Measurements from ENCODE around the gene GLUD1.
"Not testable (repeated sequence)": the region's sequence is repeated elsewhere in the genome, so short reads cannot be mapped to it uniquely, and the experiment has no call there.

Gene GLUD1

DNA sequence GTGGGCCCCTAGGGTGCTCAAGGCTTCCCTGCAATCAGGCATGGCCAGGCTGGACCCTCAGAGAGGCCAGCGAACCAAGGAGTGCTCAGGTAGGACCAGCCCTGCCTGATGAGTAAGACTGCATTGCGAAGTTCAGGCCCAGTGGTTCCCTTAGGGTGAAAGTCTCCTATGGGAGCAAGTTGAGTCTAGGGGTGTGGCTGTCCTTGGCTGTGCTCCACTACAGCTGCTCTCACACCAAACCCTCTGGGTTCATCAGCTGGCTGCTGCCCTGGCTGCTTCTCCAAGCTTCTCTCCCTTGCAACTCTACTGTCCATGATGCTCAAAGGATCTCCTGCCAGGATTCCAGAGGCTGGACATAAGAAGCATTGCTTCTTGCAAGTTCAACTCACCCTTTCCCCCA lies 55.9 kb downstream of the GLUD1 start:
- no peak for TF ChIP-seq CREB1 (IDR thresholded peaks at IDR 0.05; ENCODE audit: low read depth)
- TF ChIP-seq TAF1 (IDR thresholded peaks at IDR 0.05; ENCODE audit: low read depth), result no peak
- TF ChIP-seq, protein P1, sequence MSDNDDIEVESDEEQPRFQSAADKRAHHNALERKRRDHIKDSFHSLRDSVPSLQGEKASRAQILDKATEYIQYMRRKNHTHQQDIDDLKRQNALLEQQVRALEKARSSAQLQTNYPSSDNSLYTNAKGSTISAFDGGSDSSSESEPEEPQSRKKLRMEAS (IDR thresholded peaks at IDR 0.05), result no peak
- TF ChIP-seq EP300 (IDR thresholded peaks at IDR 0.05; ENCODE audit: borderline replicate concordance), result no peak
- no peak for TF ChIP-seq YY1 (IDR thresholded peaks at IDR 0.05; ENCODE audit: low read depth)
- TF ChIP-seq RAD21 (IDR thresholded peaks at IDR 0.05; ENCODE audit: low read depth), result no peak
- no peak for TF ChIP-seq TCF12 (IDR thresholded peaks at IDR 0.05; ENCODE audit: low read depth)
- TF ChIP-seq NFIC (IDR thresholded peaks at IDR 0.05), result no peak
- TF ChIP-seq FOXM1 (IDR thresholded peaks at IDR 0.05; ENCODE audit: borderline replicate concordance, low read depth), result no peak
- TF ChIP-seq CEBPB (IDR thresholded peaks at IDR 0.05), result no peak
- TF ChIP-seq, protein P2, sequence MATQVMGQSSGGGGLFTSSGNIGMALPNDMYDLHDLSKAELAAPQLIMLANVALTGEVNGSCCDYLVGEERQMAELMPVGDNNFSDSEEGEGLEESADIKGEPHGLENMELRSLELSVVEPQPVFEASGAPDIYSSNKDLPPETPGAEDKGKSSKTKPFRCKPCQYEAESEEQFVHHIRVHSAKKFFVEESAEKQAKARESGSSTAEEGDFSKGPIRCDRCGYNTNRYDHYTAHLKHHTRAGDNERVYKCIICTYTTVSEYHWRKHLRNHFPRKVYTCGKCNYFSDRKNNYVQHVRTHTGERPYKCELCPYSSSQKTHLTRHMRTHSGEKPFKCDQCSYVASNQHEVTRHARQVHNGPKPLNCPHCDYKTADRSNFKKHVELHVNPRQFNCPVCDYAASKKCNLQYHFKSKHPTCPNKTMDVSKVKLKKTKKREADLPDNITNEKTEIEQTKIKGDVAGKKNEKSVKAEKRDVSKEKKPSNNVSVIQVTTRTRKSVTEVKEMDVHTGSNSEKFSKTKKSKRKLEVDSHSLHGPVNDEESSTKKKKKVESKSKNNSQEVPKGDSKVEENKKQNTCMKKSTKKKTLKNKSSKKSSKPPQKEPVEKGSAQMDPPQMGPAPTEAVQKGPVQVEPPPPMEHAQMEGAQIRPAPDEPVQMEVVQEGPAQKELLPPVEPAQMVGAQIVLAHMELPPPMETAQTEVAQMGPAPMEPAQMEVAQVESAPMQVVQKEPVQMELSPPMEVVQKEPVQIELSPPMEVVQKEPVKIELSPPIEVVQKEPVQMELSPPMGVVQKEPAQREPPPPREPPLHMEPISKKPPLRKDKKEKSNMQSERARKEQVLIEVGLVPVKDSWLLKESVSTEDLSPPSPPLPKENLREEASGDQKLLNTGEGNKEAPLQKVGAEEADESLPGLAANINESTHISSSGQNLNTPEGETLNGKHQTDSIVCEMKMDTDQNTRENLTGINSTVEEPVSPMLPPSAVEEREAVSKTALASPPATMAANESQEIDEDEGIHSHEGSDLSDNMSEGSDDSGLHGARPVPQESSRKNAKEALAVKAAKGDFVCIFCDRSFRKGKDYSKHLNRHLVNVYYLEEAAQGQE (IDR thresholded peaks at IDR 0.05; ENCODE audit: low read depth), result no peak
- TF ChIP-seq, protein P3, sequence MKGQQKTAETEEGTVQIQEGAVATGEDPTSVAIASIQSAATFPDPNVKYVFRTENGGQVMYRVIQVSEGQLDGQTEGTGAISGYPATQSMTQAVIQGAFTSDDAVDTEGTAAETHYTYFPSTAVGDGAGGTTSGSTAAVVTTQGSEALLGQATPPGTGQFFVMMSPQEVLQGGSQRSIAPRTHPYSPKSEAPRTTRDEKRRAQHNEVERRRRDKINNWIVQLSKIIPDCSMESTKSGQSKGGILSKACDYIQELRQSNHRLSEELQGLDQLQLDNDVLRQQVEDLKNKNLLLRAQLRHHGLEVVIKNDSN (IDR thresholded peaks at IDR 0.05), result no peak
- TF ChIP-seq EGR1 (IDR thresholded peaks at IDR 0.05), result no peak
- TF ChIP-seq TEAD4 (IDR thresholded peaks at IDR 0.05), result no peak
- no peak for TF ChIP-seq ZBTB7A (IDR thresholded peaks at IDR 0.05; ENCODE audit: low read depth)

DNA sequence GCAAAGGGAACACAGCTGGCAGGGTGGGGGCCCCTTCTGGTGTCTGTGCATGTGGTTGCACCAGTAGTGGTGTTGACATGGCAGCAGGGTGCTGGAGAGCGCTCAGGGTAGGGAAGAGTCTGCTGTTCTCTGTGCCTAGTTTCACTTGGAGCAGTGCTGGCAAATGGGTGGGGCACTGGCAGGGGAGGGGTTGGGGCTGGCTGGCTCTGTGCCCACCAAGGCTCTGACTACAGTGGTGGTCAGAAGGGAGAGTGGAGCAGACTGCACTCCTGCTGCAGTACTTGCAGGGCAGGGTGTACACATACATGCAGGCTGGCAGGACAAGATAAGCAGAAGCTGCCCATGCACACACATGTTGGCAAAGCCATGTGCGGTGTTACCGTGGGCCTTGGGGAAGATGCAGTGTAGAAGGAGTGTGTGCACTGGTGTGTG lies 56.3 kb downstream of the GLUD1 start:
- TF ChIP-seq, protein P1 (IDR thresholded peaks at IDR 0.05), result no peak
- TF ChIP-seq YY1 (IDR thresholded peaks at IDR 0.05; ENCODE audit: low read depth) (no peak), NFIC (IDR thresholded peaks at IDR 0.05) (0 out of 2 replicates have a peak, but pooled peaks have one; percentile 25), CREB1 (IDR thresholded peaks at IDR 0.05; ENCODE audit: low read depth) (no peak)

DNA sequence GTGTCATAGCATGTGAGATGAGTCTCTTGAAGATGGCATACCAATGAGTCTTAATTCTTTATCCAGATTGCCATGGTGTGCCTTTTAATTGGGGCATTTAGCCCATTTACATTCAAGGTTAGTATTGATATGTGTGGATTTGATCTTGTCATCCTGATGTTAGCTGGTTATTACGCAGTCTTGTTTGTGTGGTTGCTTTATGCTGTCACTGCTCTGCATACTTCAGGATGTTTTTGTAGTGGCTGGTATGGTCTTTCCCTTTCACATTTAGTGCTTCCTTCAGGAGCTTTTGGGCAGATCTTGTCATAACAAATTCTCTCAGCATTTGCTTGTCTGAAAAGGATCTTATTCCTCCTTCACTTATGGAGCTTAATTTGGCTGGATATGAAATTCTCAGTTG lies 58.0 kb downstream of the GLUD1 start:
- no peak for TF ChIP-seq RAD21 (IDR thresholded peaks at IDR 0.05; ENCODE audit: low read depth)
- TF ChIP-seq NFIC (IDR thresholded peaks at IDR 0.05), result no peak

DNA sequence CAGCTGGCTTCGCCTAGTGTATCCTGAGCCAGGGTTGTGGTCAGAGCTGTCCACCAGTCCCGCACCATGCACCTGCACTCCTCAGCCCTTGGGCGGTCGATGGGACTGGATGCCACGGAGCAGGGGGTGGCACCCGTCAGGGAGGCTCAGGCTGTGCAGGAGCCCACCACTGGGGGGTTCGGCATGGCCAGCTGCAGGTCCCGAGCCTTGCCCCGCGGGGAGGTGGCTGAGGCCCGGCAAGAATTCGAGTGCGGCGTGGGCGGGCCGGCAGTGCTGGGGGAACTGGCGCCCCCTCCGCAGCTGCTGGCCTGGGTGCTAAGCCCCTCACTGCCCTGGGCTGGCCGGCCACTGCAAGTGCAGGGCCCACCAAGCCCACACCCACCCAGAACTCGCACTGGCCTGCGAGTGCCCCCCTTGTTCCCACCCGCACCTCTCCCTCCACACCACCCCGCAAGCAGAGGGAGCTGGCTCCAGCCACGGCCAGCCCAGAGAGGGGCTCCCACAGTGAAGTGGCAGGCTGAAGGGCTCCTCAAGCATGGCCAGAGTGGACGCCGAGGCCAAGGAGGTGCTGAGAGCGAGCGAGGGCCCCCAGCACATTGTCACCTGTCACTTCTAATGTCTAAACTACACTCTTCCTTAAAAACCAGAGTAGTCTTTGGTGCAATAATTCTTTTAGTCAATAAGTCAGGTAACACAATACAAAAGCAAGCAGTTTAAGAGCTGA lies 63.6 kb downstream of the GLUD1 start:
- TF ChIP-seq YY1 (IDR thresholded peaks at IDR 0.05; ENCODE audit: low read depth), result no peak

DNA sequence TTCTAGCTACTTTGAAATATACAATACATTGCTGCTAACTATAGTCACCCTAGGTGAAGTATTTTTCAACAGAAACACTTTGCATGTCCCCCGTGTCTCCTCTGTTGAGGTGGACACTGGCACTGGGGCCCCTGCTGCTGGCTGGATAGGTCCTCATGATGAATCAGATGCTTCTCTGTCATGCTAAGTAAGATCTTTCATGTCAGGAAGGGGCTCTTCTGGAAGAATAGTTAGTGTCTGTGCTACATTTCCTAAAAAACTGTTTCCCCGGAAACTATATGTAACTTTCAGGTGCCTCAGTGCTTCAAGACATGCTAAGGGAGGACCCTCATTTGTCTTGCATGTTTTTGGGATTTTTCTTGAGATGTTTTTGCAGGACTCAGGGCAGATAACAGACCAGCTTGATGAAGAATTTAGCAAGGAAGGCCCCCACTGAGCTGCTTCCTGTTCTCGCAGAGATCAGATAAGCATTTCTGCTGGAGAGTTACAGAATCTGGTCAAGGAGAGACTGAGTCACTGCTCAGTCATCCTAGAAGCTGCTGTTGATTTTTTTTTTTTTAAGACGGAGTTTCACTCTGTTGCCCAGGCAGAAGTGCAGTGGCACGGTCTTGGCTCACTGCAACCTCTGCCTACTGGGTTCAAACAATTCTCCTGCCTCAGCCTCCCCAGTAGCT lies 69.2 kb downstream of the GLUD1 start:
- TF ChIP-seq EP300 (IDR thresholded peaks at IDR 0.05; ENCODE audit: borderline replicate concordance), result peak; percentile 27; the same call in 1 of the 2 replicates
- peak; percentile 39; the same call in 1 of the 2 replicates for TF ChIP-seq TEAD4 (IDR thresholded peaks at IDR 0.05)

DNA sequence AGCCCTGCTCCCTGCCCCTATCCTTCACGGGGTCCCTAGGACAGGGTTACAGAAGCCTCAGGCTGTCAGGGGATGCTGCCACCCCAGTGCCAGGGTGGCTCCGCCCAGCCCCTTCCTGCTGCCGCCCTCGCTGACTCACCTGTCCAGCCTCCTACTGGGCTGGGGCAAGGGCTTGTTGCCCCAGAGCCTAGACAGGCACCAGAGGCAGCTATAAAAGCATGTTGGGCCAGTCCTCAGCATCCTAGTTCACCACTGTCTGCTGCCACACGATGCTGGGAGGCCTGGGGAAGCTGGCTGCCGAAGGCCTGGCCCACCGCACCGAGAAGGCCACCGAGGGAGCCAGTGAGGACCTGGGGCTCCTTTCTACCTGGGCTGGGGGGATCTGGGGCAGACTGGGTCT lies 74.6 kb downstream of the GLUD1 start, which contains the start of gene FAM25A:
Gene FAM25A, plus strand, starts transcription at position 239 of the 400 bp plus-strand sequence. Its CDS starts 31 bp downstream, at position 270.
- not testable (repeated sequence) for TF ChIP-seq NFIC (IDR thresholded peaks at IDR 0.05); CREB1 (IDR thresholded peaks at IDR 0.05; ENCODE audit: low read depth); YY1 (IDR thresholded peaks at IDR 0.05; ENCODE audit: low read depth)

DNA sequence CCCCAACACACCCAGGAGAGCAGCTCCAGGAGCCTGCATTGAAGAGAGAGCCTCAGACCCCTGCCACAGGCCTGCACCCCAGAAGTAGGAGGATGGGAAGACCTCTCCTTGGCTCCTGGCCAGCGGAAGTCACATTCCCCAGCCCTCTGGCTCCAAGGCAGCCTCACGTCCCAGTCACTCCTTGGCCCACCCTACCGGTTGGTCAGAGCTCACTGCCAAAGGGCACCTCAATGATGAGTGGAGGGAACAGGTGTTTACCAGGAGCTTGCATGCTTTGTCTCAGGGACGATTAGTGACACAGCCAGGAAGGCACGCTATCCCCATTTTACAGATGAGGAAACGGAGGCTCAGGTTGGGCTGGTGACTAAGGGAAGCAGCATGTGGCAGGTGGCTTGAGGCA lies 75.6 kb downstream of the GLUD1 start:
- 0 out of 2 replicates have a peak, but pooled peaks have one; percentile 31 for TF ChIP-seq NFIC (IDR thresholded peaks at IDR 0.05)

DNA sequence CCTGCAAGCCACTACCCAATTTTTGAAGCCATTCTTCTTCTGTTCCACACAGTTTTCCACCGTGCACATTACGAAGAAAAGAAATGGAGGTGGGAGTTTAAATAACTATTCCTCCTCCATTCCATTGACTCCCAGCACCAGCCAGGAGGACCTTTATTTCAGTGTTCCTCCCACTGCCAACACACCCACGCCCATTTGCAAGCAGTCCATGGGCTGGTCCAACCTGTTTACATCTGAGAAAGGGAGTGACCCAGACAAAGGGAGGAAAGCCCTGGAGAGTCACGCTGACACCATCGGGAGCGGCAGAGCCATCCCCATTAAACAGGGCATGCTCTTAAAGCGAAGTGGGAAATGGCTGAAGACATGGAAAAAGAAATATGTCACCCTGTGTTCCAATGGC lies 86.3 kb downstream of the GLUD1 start:
- TF ChIP-seq EGR1 (IDR thresholded peaks at IDR 0.05), result peak; percentile 80

DNA sequence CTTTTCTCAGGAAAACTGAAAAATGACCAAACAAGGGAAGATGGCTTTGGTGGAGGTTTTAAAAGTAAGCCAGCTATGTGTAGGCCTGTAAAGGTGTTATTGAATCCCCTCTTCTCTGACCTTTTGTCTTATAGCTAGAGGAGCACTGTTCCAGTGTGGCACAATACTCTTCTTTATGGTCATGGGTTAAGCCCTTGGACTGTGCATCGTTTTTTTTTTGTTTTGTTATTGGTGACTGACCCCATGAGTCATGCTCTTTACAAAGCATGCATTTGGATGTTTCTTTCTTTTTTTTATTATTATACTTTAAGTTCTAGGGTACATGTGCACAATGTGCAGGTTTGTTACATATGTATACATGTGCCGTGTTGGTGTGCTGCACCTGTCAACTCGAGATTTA lies 94.2 kb downstream of the GLUD1 start:
- TF ChIP-seq ZBTB7A (IDR thresholded peaks at IDR 0.05; ENCODE audit: low read depth), result no peak
- TF ChIP-seq, protein P3 (IDR thresholded peaks at IDR 0.05), result no peak
- TF ChIP-seq YY1 (IDR thresholded peaks at IDR 0.05; ENCODE audit: low read depth), result no peak
- no peak for TF ChIP-seq CEBPB (IDR thresholded peaks at IDR 0.05)
- TF ChIP-seq, protein P2 (IDR thresholded peaks at IDR 0.05; ENCODE audit: low read depth), result no peak
- TF ChIP-seq TCF12 (IDR thresholded peaks at IDR 0.05; ENCODE audit: low read depth), result no peak
- no peak for TF ChIP-seq CREB1 (IDR thresholded peaks at IDR 0.05; ENCODE audit: low read depth)
- TF ChIP-seq FOXM1 (IDR thresholded peaks at IDR 0.05; ENCODE audit: borderline replicate concordance, low read depth), result no peak
- TF ChIP-seq, protein P1 (IDR thresholded peaks at IDR 0.05), result no peak
- no peak for TF ChIP-seq NFIC (IDR thresholded peaks at IDR 0.05)
- TF ChIP-seq TAF1 (IDR thresholded peaks at IDR 0.05; ENCODE audit: low read depth), result no peak
- TF ChIP-seq TEAD4 (IDR thresholded peaks at IDR 0.05), result no peak

All from Ishikawa (cell line).